HepG2 (cell line): ENCODE results near the gene MFSD2B. TPM values are rescaled to one million over a fixed set of nuclear protein-coding genes. Genes with fewer than 3 reads are reported as not detected.
A peak's percentile ranks its signal among the peaks of the same experiment; 100 is the strongest.

ENCODE experiments used
- ATF7-NPFF ChIP-seq: sonication (generic); formaldehyde crosslinking; IDR thresholded peaks from 2 replicates; pipeline ENCODE4 v1.8.1; 2023; ENCODE audit warnings: mild to moderate bottlenecking, low read depth, missing genetic modification reagents, moderate library complexity
- HCFC1 ChIP-seq: fragments of 150-350 bp; IDR thresholded peaks from 2 replicates; pipeline ENCODE4 v1.6.1; 2014; ENCODE audit warnings: low read depth, low read length
- HDAC1 ChIP-seq: sonication (generic); formaldehyde crosslinking; IDR thresholded peaks from 2 replicates; pipeline ENCODE4 v1.5.1; 2020; ENCODE audit warnings: mild to moderate bottlenecking, missing genetic modification reagents
- PCBP1 ChIP-seq: fragments of 200-400 bp; formaldehyde crosslinking; IDR thresholded peaks from 2 replicates; pipeline ENCODE4 v1.6.1; 2017; ENCODE audit warnings: mild to moderate bottlenecking, low read depth, low read length, borderline replicate concordance
- REPIN1 ChIP-seq: sonication (generic); formaldehyde crosslinking; IDR thresholded peaks from 2 replicates; pipeline ENCODE4 v1.8.0; 2022; ENCODE audit warnings: missing genetic modification reagents, low read depth, mild to moderate bottlenecking, borderline replicate concordance
- RFX5 ChIP-seq: IDR thresholded peaks from 2 replicates; pipeline ENCODE4 v1.6.1; 2011; ENCODE audit warnings: low read depth, low read length, improper control_type of control experiment
- SALL1 ChIP-seq: sonication (generic); formaldehyde crosslinking; IDR thresholded peaks from 2 replicates; pipeline ENCODE4 v1.8.0; 2022; ENCODE audit warnings: mild to moderate bottlenecking, missing genetic modification reagents
- SMYD3 ChIP-seq: sonication (generic); formaldehyde crosslinking; IDR thresholded peaks from 2 replicates; pipeline ENCODE4 v1.8.1; 2023; ENCODE audit warnings: mild to moderate bottlenecking, missing genetic modification reagents
- SP5 ChIP-seq: IDR thresholded peaks from 2 replicates; pipeline ENCODE4 v1.6.1; 2016; ENCODE audit warnings: low read depth, borderline replicate concordance
- SPEN ChIP-seq: sonication (generic); formaldehyde crosslinking; IDR thresholded peaks from 2 replicates; pipeline ENCODE4 v1.5.1; 2020; ENCODE audit warnings: low read depth, mild to moderate bottlenecking, missing genetic modification reagents
- TCF7 ChIP-seq: sonication (generic); IDR thresholded peaks from 2 replicates; pipeline ENCODE4 v1.6.1; 2016; ENCODE audit warnings: antibody characterized with exemption, low read depth
- TMF1 ChIP-seq: sonication (generic); formaldehyde crosslinking; IDR thresholded peaks from 2 replicates; pipeline ENCODE4 v1.8.1; 2022; ENCODE audit warnings: low read depth, missing genetic modification reagents
- TSC22D2 ChIP-seq: sonication (generic); formaldehyde crosslinking; IDR thresholded peaks from 2 replicates; pipeline ENCODE4 v1.5.1; 2020; ENCODE audit warnings: missing genetic modification reagents, mild to moderate bottlenecking, borderline replicate concordance
- ZBTB20 ChIP-seq: sonication (generic); formaldehyde crosslinking; IDR thresholded peaks from 2 replicates; pipeline ENCODE4 v1.8.1; 2023; ENCODE audit warnings: missing genetic modification reagents, low read depth, mild to moderate bottlenecking, borderline replicate concordance
- ZFP41 ChIP-seq: sonication (generic); formaldehyde crosslinking; IDR thresholded peaks from 2 replicates; pipeline ENCODE4 v1.4.0; 2020; ENCODE audit warnings: mild to moderate bottlenecking, missing genetic modification reagents, borderline replicate concordance
- ZFY ChIP-seq: sonication (generic); formaldehyde crosslinking; IDR thresholded peaks from 2 replicates; pipeline ENCODE4 v1.4.0; 2020; ENCODE audit warnings: missing genetic modification reagents
- ZNF224 ChIP-seq: sonication (generic); formaldehyde crosslinking; IDR thresholded peaks from 2 replicates; pipeline ENCODE4 v1.5.0; 2020; ENCODE audit warnings: mild to moderate bottlenecking, missing genetic modification reagents
- ZNF644 ChIP-seq: IDR thresholded peaks from 2 replicates; pipeline ENCODE4 v1.6.1; 2016; ENCODE audit warnings: low read depth
- ZNF678 ChIP-seq: sonication (generic); formaldehyde crosslinking; IDR thresholded peaks from 2 replicates; pipeline ENCODE4 v1.4.0; 2020; ENCODE audit warnings: mild to moderate bottlenecking, missing genetic modification reagents
- ZNF775 ChIP-seq: sonication (generic); formaldehyde crosslinking; IDR thresholded peaks from 2 replicates; pipeline ENCODE4 v1.4.0; 2020; ENCODE audit warnings: missing genetic modification reagents, mild to moderate bottlenecking, moderate library complexity, borderline replicate concordance
- ZNF790 ChIP-seq: sonication (generic); formaldehyde crosslinking; IDR thresholded peaks from 2 replicates; pipeline ENCODE4 v1.8.0; 2022; ENCODE audit warnings: missing genetic modification reagents, mild to moderate bottlenecking, borderline replicate concordance
- polyA plus RNA-seq, 8 experiments: library from polyadenylated mRNA; depleted of rRNA in 3 of 8; stranded (reverse) in 7 of 8; unstranded in 1 of 8; fragments of >200 nt; fragmentation: Illumina TruSeq in 4 of 8; extraction: Trizol in 4 of 8; gene quantifications; 2 replicates each; pipeline versions ENCODE4 v1.2.1 to v1.2.3, GENCODE V29; 2011 to 2016; ENCODE audit warnings: low read depth in 4 of 8, missing spikeins in 1 of 8, mixed read lengths in 1 of 8; ENCODE audit not compliant: insufficient read depth in 1 of 8
- total RNA-seq, 5 experiments: library from RNA; depleted of rRNA; stranded (reverse); fragments of >200 nt; fragmentation: Illumina TruSeq; extraction: Trizol; gene quantifications; 2 replicates each; pipeline ENCODE4 v1.2.3, GENCODE V29; 2016; ENCODE audit warnings: low read depth in 1 of 5
- TF ChIP-seq, protein P1 (sequence below): sonication (generic); formaldehyde crosslinking; IDR thresholded peaks from 2 replicates; pipeline ENCODE4; 2020; ENCODE audit warnings: missing genetic modification reagents, mild to moderate bottlenecking, borderline replicate concordance
- TF ChIP-seq, protein P2 (sequence below): sonication (generic); formaldehyde crosslinking; IDR thresholded peaks from 2 replicates; pipeline ENCODE4 v1.8.0; 2022; ENCODE audit warnings: missing genetic modification reagents, mild to moderate bottlenecking, borderline replicate concordance
- TF ChIP-seq, protein P3 (sequence below): sonication (generic); formaldehyde crosslinking; IDR thresholded peaks from 2 replicates; pipeline ENCODE4 v1.8.0; 2022; ENCODE audit warnings: missing genetic modification reagents, low read depth, mild to moderate bottlenecking, borderline replicate concordance
- TF ChIP-seq, protein P4 (sequence below): sonication (generic); formaldehyde crosslinking; IDR thresholded peaks from 2 replicates; pipeline ENCODE4 v1.8.0; 2022; ENCODE audit warnings: missing genetic modification reagents, mild to moderate bottlenecking, inconsistent platforms, borderline replicate concordance

The MFSD2B gene
- total and polyA plus RNA-seq, 2 of the 13 experiments (the other 11 are each of a cell fraction or from before 2014, with no cell fraction given), result 0.21 to 0.93 TPM

DNA sequence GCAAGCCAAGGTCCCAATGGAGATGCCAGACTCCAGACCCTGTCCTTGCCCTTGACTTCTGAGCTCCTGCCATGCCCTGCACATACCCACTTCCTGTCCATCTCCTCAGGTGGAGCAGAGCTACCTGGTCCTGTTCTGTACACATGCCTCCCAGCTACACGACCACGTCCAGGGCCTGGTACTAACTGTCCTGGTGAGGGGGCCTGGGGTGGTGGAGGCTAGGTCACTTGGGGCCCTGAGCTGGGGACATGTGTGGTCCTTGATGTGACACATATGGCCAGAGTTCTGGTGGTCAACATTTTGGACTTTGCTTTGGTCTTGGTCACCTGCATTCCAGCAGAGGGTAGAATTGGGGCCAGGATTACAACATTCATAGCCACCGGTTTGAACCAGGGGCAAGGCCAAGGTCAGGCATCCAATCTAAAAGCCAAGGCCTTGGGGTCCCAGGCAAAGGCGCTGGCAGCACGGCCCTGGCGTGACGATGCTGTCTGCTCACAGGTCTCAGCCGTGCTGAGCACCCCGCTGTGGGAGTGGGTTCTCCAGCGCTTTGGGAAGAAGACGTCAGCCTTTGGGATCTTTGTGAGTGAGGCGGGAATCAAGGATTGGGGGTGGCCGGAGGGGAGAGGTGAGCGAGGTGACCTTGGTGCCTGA is 12.6 kb downstream of the MFSD2B start (continued):
- TF ChIP-seq, protein P1, sequence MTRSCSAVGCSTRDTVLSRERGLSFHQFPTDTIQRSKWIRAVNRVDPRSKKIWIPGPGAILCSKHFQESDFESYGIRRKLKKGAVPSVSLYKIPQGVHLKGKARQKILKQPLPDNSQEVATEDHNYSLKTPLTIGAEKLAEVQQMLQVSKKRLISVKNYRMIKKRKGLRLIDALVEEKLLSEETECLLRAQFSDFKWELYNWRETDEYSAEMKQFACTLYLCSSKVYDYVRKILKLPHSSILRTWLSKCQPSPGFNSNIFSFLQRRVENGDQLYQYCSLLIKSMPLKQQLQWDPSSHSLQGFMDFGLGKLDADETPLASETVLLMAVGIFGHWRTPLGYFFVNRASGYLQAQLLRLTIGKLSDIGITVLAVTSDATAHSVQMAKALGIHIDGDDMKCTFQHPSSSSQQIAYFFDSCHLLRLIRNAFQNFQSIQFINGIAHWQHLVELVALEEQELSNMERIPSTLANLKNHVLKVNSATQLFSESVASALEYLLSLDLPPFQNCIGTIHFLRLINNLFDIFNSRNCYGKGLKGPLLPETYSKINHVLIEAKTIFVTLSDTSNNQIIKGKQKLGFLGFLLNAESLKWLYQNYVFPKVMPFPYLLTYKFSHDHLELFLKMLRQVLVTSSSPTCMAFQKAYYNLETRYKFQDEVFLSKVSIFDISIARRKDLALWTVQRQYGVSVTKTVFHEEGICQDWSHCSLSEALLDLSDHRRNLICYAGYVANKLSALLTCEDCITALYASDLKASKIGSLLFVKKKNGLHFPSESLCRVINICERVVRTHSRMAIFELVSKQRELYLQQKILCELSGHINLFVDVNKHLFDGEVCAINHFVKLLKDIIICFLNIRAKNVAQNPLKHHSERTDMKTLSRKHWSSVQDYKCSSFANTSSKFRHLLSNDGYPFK (CRISPR knock-in tag), result 0 out of 2 replicates have a peak, but pooled peaks have one; percentile 16
- peak; percentile 38; the same call in 1 of the 2 replicates for TF ChIP-seq ZFY (CRISPR knock-in tag)
- TF ChIP-seq HCFC1, result no peak
- TF ChIP-seq, protein P2, sequence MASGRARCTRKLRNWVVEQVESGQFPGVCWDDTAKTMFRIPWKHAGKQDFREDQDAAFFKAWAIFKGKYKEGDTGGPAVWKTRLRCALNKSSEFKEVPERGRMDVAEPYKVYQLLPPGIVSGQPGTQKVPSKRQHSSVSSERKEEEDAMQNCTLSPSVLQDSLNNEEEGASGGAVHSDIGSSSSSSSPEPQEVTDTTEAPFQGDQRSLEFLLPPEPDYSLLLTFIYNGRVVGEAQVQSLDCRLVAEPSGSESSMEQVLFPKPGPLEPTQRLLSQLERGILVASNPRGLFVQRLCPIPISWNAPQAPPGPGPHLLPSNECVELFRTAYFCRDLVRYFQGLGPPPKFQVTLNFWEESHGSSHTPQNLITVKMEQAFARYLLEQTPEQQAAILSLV (CRISPR knock-in tag), result no peak
- peak; percentile 57; the same call in 1 of the 2 replicates for TF ChIP-seq TCF7
- TF ChIP-seq, protein P3, sequence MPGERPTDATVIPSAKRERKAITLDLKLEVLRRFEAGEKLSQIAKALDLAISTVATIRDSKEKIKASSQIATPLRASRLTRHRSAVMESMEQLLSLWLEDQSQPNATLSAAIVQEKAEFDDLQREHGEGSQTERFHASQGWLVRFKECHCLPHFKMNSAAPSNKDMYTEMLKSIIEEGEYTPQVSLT (CRISPR knock-in tag), result no peak
- 0 out of 2 replicates have a peak, but pooled peaks have one; percentile 13 for TF ChIP-seq SPEN (CRISPR knock-in tag)
- peak; percentile 26; the same call in 1 of the 2 replicates for TF ChIP-seq SP5 (CRISPR knock-in tag)
- no peak for TF ChIP-seq ZNF678 (CRISPR knock-in tag)
- no peak for TF ChIP-seq ZNF224 (CRISPR knock-in tag)
- peak; percentile 77 for TF ChIP-seq ZNF644 (CRISPR knock-in tag)
- TF ChIP-seq ATF7-NPFF (CRISPR knock-in tag), result no peak
- peak; percentile 85 for TF ChIP-seq HDAC1 (CRISPR knock-in tag)
- TF ChIP-seq, protein P4, sequence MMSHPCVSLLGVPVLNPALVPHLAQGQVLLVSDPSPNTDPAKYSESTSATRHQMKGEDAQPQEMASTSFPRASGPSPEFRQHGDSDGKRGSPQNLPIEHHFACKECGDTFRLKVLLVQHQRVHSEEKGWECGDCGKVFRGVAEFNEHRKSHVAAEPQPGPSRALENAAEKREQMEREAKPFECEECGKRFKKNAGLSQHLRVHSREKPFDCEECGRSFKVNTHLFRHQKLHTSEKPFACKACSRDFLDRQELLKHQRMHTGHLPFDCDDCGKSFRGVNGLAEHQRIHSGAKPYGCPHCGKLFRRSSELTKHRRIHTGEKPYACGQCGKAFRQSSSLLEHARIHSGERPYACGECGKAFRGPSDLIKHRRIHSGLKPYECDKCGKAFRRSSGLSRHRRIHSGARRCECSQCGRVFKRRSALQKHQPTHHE, result no peak
- TF ChIP-seq PCBP1, result no peak
- 0 out of 2 replicates have a peak, but pooled peaks have one; percentile 33 for TF ChIP-seq TMF1 (CRISPR knock-in tag)
- TF ChIP-seq SALL1 (CRISPR knock-in tag), result peak; percentile 98
- no peak for TF ChIP-seq ZNF790 (CRISPR knock-in tag)
- no peak for TF ChIP-seq ZFP41 (CRISPR knock-in tag)
- TF ChIP-seq ZBTB20 (CRISPR knock-in tag), result no peak
- peak; percentile 87 for TF ChIP-seq REPIN1 (CRISPR knock-in tag)
- TF ChIP-seq ZNF775 (CRISPR knock-in tag), result no peak
- TF ChIP-seq RFX5, result no peak
- no peak for TF ChIP-seq TSC22D2 (CRISPR knock-in tag)
- no peak for TF ChIP-seq SMYD3 (CRISPR knock-in tag)
